Urinary bladder (tissue), 4 donors: Measurements from ENCODE around the gene BCKDK. TPM values are rescaled to one million over a fixed set of nuclear protein-coding genes. Genes with fewer than 3 reads are reported as not detected.
A peak's percentile ranks its signal among the peaks of the same experiment; 100 is the strongest.

ENCODE experiments used
- DNase-seq: peaks from one replicate; pipeline ENCODE4 v3.0.0-alpha.2; 2015; ENCODE audit errors: extremely low spot score
- H3K27ac ChIP-seq: one replicate; pipeline ENCODE4 v1.5.1; 2013; ENCODE audit warnings: low read depth, mild to moderate bottlenecking, moderate library complexity
- H3K36me3 ChIP-seq: one replicate; pipeline ENCODE4 v1.6.1; 2013; ENCODE audit warnings: mild to moderate bottlenecking, moderate library complexity; ENCODE audit not compliant: insufficient read depth
- H3K4me1 ChIP-seq: one replicate; pipeline ENCODE4 v1.6.1; 2013; ENCODE audit warnings: mild to moderate bottlenecking, moderate library complexity; ENCODE audit not compliant: insufficient read depth
- H3K4me3 ChIP-seq: one replicate; pipeline ENCODE4 v1.5.1; 2013; ENCODE audit warnings: low read depth, low read length
- WGBS: extraction: QIAGEN DNeasy Blood & Tissue Kit; methylation state at CpG from one replicate; pipeline ENCODE4 v1.1.7; 2013; 5-methylcytosine and 5-hydroxymethylcytosine counted together
- polyA plus RNA-seq: library from polyadenylated mRNA; stranded (reverse); fragments of 200-250 nt; gene quantifications from one replicate; pipeline ENCODE4 v1.2.3, GENCODE V29; 2013
- total RNA-seq: library from RNA; depleted of rRNA; stranded (reverse); fragments of >200 nt; gene quantifications from one replicate; pipeline ENCODE4 v1.2.3, GENCODE V29; 2014
- donor health status: healthy with polysubstance abuse.
- donor health status: healthy.

The BCKDK gene
- total and polyA plus RNA-seq, 2 donors, result 10.4 to 56.0 TPM

- WGBS, result under 1% methylated on average over 7 of the region's 7 CpGs
- H3K36me3 ChIP-seq, result peaks cover 3% of the 10 kb centered on the region
- H3K4me1 ChIP-seq, result no peaks in the 10 kb centered on the region
- H3K4me3 ChIP-seq, result peak overlapping the region; percentile 92
- H3K27ac ChIP-seq, result no peak overlapping the region
- no peak for DNase-seq
Observed at GRCh38 chr16:31074814-31075183, 33.4 kb upstream of the BCKDK start.

DNA sequence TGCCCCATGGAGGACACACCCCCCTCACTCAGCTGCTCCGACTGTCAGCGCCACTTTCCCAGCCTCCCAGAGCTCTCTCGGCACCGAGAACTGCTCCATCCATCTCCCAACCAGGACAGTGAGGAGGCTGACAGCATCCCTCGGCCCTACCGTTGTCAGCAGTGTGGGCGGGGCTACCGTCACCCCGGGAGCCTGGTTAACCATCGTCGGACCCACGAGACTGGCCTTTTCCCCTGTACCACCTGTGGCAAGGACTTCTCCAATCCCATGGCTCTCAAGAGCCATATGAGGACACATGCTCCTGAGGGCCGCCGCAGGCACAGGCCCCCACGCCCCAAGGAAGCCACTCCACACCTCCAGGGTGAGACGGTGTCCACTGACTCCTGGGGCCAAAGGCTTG, 31.9 kb upstream of the BCKDK start:
- no peaks in the 10 kb centered on the region for H3K4me1 ChIP-seq
- no peak overlapping the region for H3K27ac ChIP-seq
- no peak overlapping the region for H3K4me3 ChIP-seq
- H3K36me3 ChIP-seq, result peaks cover 6% of the 10 kb centered on the region
- no peak for DNase-seq
- WGBS, result 73% methylated on average over 16 of the region's 16 CpGs

GRCh38 chr16:31077024-31077423, 31.2 kb upstream of the BCKDK start:
- peaks cover 6% of the 10 kb centered on the region for H3K36me3 ChIP-seq
- no peak overlapping the region for H3K4me3 ChIP-seq
- no peak for DNase-seq
- WGBS, result 95% methylated on average over 13 of the region's 13 CpGs
- no peak overlapping the region for H3K27ac ChIP-seq
- no peaks in the 10 kb centered on the region for H3K4me1 ChIP-seq

DNA sequence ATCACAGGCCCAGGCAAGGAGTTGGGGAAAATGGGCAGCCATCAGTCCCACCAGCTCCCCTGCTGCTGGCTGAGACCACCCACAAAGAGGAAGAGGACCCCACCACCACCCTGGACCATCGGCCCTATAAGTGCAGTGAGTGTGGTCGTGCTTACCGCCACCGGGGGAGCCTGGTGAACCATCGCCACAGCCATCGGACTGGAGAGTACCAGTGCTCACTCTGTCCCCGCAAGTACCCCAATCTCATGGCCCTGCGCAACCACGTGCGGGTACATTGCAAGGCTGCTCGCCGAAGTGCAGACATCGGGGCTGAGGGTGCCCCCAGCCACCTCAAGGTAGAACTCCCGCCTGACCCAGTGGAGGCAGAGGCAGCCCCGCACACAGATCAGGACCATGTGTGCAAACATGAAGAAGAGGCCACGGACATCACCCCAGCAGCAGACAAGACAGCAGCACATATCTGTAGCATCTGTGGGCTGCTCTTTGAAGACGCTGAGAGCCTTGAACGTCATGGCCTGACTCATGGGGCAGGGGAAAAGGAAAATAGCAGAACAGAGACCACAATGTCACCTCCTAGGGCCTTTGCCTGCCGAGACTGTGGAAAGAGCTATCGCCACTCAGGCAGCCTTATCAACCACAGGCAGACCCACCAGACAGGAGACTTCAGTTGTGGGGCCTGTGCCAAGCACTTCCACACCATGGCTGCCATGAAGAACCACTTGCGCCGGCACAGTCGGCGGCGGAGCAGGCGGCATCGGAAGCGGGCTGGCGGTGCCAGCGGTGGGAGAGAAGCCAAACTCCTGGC, 30.4 kb upstream of the BCKDK start:
- WGBS, result 94% methylated on average over 30 of the region's 30 CpGs
- Histone ChIP-seq H3K36me3 (peaks cover 6% of the 10 kb centered on the region), H3K27ac (no peak overlapping the region), H3K4me1 (no peaks in the 10 kb centered on the region), H3K4me3 (no peak overlapping the region)
- no peak for DNase-seq

DNA sequence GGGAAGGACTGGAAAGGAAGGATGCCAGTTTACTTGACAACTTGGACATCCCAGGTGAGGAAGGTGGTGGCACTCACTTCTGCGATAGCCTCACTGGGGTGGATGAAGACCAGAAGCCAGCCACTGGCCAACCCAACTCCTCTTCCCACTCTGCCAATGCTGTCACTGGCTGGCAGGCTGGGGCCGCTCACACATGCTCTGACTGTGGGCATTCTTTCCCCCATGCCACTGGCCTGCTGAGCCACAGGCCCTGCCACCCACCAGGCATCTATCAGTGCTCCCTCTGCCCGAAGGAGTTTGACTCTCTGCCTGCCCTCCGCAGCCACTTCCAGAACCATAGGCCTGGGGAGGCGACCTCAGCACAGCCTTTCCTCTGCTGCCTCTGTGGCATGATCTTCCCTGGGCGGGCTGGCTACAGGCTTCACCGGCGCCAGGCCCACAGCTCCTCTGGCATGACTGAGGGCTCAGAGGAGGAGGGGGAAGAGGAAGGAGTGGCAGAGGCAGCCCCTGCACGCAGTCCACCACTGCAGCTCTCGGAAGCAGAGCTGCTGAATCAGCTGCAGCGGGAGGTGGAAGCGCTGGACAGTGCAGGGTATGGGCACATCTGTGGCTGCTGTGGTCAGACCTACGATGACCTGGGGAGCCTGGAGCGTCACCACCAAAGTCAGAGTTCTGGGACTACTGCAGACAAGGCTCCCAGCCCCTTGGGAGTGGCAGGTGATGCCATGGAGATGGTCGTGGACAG, 29.4 kb upstream of the BCKDK start:
- peaks cover 8% of the 10 kb centered on the region for H3K36me3 ChIP-seq
- no peak overlapping the region for H3K27ac ChIP-seq
- no peaks in the 10 kb centered on the region for H3K4me1 ChIP-seq
- no peak overlapping the region for H3K4me3 ChIP-seq
- 94% methylated on average over 15 of the region's 15 CpGs for WGBS
- no peak for DNase-seq

- DNase-seq, result no peak
- Histone ChIP-seq H3K27ac (no peak overlapping the region), H3K36me3 (peaks cover 8% of the 10 kb centered on the region), H3K4me3 (no peak overlapping the region), H3K4me1 (no peaks in the 10 kb centered on the region)
- WGBS, result 86% methylated on average over 13 of the region's 13 CpGs
Observed at GRCh38 chr16:31079342-31079944, 28.7 kb upstream of the BCKDK start.

DNA sequence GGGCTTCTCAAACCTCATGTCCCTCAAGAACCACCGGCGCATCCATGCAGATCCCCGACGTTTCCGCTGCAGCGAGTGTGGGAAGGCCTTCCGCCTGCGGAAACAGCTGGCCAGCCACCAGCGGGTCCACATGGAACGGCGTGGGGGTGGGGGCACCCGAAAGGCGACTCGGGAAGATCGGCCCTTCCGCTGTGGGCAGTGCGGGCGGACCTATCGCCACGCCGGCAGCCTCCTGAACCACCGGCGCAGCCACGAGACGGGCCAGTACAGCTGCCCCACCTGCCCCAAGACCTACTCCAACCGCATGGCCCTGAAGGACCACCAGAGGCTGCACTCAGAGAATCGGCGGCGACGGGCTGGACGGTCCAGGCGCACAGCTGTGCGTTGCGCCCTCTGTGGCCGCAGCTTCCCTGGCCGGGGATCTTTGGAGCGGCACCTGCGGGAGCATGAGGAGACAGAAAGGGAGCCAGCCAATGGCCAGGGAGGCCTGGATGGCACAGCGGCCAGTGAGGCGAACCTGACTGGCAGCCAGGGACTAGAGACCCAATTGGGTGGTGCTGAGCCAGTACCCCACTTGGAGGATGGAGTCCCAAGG, 28.1 kb upstream of the BCKDK start:
- Histone ChIP-seq H3K4me3 (no peak overlapping the region), H3K4me1 (no peaks in the 10 kb centered on the region), H3K36me3 (peaks cover 8% of the 10 kb centered on the region), H3K27ac (no peak overlapping the region)
- no peak for DNase-seq
- 96% methylated on average over 40 of the region's 40 CpGs for WGBS

DNA sequence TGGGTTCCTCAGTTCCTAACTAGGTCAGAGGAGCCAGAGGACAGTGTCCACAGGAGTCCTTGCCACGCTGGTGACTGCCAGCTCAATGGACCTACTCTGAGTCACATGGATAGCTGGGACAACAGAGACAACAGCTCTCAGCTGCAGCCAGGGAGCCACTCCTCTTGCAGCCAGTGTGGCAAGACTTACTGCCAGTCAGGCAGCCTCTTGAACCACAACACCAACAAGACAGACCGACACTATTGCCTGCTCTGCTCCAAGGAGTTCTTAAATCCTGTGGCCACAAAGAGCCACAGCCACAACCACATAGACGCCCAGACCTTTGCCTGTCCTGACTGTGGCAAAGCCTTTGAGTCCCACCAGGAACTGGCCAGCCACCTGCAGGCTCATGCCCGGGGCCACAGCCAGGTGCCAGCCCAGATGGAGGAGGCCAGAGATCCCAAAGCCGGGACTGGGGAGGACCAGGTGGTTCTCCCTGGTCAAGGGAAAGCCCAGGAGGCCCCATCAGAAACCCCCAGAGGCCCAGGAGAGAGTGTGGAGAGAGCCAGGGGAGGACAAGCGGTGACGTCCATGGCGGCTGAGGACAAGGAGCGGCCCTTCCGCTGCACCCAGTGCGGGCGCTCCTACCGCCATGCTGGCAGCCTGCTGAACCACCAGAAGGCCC, 27.3 kb upstream of the BCKDK start:
- H3K36me3 ChIP-seq, result peaks cover 8% of the 10 kb centered on the region
- no peak overlapping the region for H3K27ac ChIP-seq
- no peak overlapping the region for H3K4me3 ChIP-seq
- H3K4me1 ChIP-seq, result no peaks in the 10 kb centered on the region
- 91% methylated on average over 13 of the region's 13 CpGs for WGBS
- no peak for DNase-seq

GRCh38 chr16:31081428-31082351, 26.5 kb upstream of the BCKDK start:
- H3K4me1 ChIP-seq, result no peaks in the 10 kb centered on the region
- no peak for DNase-seq
- no peak overlapping the region for H3K27ac ChIP-seq
- no peak overlapping the region for H3K4me3 ChIP-seq
- WGBS, result 85% methylated on average over 26 of the region's 26 CpGs
- H3K36me3 ChIP-seq, result peaks cover 8% of the 10 kb centered on the region

DNA sequence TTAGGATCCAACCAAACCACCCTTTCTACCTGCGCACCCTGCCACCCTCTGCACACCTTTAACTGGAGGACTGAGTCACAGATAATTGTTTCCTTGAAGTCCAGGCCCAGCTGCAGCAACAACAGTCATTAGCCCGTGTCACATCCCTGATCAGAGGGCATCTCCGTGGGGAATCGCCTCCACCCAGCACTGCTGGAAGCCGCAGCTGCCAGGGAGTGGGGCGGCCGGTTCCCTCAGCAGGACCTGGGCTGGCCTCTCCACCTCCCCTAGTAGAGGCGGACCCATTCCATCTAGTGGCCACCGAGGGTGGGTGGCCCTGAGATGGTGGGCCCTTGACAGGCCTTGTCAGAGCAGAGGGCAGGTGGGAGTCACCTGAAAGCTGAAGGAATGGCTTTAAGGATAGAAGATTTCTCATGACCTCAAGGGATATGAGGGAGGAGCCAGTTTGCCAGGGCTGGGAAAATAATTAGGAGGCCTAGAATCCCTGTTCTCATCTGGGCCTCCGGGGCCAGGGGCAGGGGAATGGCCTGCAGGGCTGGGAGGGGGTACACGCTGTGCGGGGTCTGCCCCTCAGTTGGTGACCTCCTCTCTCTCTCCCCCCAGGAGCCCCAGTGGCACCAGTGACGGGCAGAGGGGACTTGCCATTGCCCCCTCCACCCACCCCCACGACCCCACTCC, 25.7 kb upstream of the BCKDK start:
- WGBS, result 80% methylated on average over 14 of the region's 14 CpGs
- peaks cover 8% of the 10 kb centered on the region for H3K36me3 ChIP-seq

DNA sequence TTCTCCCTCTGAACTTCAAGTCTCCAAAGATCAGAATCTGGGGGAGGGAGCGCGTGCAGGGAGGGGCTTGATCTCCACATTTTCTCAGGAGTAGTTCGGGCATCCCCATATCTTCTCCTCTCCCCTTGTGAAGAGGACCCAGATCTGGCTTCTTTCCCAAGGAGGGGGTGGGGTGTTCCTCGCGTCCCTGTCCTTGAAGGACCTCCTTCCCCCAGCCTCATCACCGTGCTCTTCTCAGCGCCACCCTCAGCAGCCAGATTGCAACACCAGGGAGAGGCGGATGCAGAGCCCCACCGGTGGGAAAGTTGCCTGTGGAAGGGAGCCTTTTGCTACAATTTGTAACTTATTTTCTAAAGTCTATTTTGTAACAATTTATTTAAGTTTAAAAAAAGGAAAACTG, 25.1 kb upstream of the BCKDK start:
- H3K36me3 ChIP-seq, result peaks cover 7% of the 10 kb centered on the region
- no peak overlapping the region for H3K4me3 ChIP-seq
- no peak for DNase-seq
- 68% methylated on average over 9 of the region's 9 CpGs for WGBS
- no peak overlapping the region for H3K27ac ChIP-seq
- no peaks in the 10 kb centered on the region for H3K4me1 ChIP-seq

More for the DNA sequence above, 25.7 kb upstream of the BCKDK start:
- Histone ChIP-seq H3K4me3 (no peak overlapping the region), H3K4me1 (no peaks in the 10 kb centered on the region), H3K27ac (no peak overlapping the region)
- DNase-seq, result no peak

- Histone ChIP-seq H3K27ac (no peak overlapping the region), H3K4me1 (no peaks in the 10 kb centered on the region), H3K4me3 (no peak overlapping the region), H3K36me3 (peaks cover 5% of the 10 kb centered on the region)
- WGBS, result 71% methylated on average over 5 of the region's 5 CpGs
- no peak for DNase-seq
Observed at GRCh38 chr16:31083556-31083955, 24.6 kb upstream of the BCKDK start.
